GM13976 (cell line): Measurements from ENCODE around the gene HYKK.
"Not testable (repeated sequence)": the region's sequence is repeated elsewhere in the genome, so short reads cannot be mapped to it uniquely, and the experiment has no call there.

ENCODE experiments used
- DNase-seq: peaks from one replicate; pipeline ENCODE4 v3.0.0; 2012; ENCODE audit warnings: low spot score
- CTCF ChIP-seq: IDR thresholded peaks from 2 replicates; pipeline ENCODE4 v1.5.1; 2012; ENCODE audit warnings: borderline replicate concordance, mild to moderate bottlenecking; ENCODE audit not compliant: insufficient read depth; ENCODE audit errors: extremely low read depth, missing control alignments, control extremely low read depth
- in situ Hi-C: fragments of 300-500 bp; cut with MboI; formaldehyde crosslinking; loops from one replicate; pipeline ENCODE4 v1.12.0; 2022; ENCODE audit warnings: low sequenced_read_pairs, mixed read lengths, inconsistent platforms; ENCODE audit not compliant: unreplicated experiment

The HYKK gene

DNA sequence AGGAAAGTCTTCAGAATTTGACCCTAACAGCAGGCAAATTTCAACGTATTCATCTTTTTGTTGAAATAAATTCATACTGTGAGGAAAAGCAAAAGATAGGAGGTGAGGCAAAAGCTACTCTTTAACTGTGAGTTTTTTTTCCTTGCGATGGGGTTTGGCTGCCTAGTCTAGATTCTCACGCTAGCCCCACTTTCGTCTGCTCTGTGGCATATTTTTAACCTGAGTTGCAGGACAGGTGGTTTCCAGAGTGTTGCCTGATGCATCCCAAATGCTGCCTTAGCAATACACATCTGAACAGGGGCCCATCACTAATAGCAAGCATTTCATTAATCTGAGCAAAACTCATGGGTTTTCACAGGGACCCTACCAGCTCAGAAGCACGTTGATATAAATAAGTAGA lies 44.5 kb downstream of the HYKK start:
- in situ Hi-C loops: no loop called here

GRCh38 chr15:78552597-78552996 lies 45.2 kb downstream of the HYKK start:
- DNase-seq: no peak
- in situ Hi-C loops: no loop called here
- TF ChIP-seq CTCF: no peak

More for the DNA sequence above, 44.5 kb downstream of the HYKK start:
- TF ChIP-seq CTCF: no peak
- peak; percentile 18 for DNase-seq

- DNase-seq, in situ Hi-C loops: not testable (repeated sequence)
Measured at GRCh38 chr15:78560201-78560600, 52.8 kb downstream of the HYKK start.

DNA sequence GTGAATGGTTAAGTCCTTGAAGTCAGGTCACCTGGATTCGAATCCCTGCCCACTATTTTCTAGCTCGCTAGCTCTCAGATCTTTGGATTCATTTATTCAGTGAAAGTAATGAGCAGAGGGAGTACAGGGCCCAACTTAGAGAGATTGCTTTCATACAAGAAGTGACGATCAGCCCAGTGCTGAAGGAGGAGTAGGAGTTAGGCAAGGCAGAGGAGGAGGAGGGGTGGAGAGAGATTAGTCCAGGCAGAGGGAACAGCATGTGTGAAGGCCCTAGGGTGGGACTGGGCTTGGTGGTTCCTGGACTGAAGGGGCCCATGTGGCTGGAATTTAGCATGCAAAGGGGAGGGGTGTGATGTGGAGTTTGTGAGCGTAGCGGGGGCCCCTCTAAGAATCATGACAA lies 54.1 kb downstream of the HYKK start:
- in situ Hi-C loops: no loop called here
- DNase-seq: no peak
- TF ChIP-seq CTCF: no peak

DNA sequence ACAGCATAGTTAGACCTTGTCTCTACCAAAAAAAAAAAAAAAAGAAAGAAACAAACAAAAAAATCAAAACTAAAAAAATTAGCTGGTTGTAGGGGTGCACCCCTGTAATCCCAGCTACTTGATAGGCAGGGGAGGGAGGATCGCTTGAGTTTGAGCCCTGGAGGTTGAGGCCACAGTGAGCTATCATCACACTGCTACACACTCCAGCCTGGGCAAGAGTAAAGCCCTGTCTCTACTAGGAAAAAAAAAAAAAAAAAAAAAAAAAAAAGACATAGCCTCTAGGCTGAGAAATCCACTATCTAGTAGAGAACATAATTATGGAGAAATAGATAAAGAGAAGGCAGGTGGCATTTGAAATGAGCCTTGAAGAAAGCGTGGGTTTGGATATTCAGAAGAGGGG lies 55.7 kb downstream of the HYKK start:
- in situ Hi-C loops: no loop called here
- no peak for DNase-seq
- no peak for TF ChIP-seq CTCF

- DNase-seq: no peak
- in situ Hi-C loops: no loop called here
- no peak for TF ChIP-seq CTCF
Measured at GRCh38 chr15:78564743-78565096, 57.3 kb downstream of the HYKK start.

- no peak for TF ChIP-seq CTCF
- peak; percentile 88 for DNase-seq
- in situ Hi-C loops: no loop called here
Measured at GRCh38 chr15:78565097-78565950, 57.9 kb downstream of the HYKK start, which contains the start of gene CHRNA5. Gene CHRNA5, plus strand, starts transcription at chr15:78565520. Its CDS starts 200 bp downstream, at chr15:78565720.
